ENCODE results near the gene ZNF532. TPM values are rescaled to one million over a fixed set of nuclear protein-coding genes. Genes with fewer than 3 reads are reported as not detected.
A peak's percentile ranks its signal among the peaks of the same experiment; 100 is the strongest.

The ZNF532 gene
- total RNA-seq, 4 donors from 2014 or later, result 54.7 to 124 (median 91.2) TPM

DNA sequence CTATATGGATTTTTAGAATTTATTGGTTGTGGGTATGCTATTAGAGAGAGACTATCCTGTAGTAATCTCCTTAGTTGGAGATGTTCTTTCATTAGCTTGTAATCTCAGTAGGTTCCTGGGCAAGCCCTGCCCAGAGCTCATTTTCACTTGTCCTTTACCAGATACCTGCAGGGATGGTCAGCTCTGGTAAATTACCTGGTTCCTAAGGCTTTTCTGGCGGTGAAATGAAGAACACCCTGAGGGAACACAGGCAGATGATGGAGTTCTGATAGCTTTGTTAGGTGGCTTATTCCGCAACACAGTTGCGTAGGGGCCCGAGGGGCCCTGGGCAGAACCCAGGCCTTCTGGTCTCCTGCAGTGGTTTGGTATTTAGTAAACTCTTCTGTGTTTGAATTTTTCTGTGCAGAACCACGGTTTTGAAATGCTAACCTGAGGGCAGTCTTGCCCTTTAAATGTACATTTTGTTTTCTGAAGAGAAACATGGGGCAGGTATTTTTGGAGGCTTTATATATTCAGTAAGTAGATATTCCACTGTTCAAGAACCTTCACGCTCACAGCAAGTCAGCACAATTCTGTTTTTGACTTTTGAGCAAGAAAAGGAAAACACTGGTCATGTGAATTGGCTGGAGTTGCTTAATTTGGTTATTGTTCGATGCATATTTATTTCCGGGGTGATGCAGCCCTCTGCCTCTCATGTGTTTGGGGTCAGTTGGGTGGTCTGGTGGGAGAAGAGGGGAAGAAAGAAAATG is 22.4 kb downstream of the ZNF532 start:
- Histone ChIP-seq H3K4me3 (peak overlapping the region in 2 of 4 donors; percentile 14 to 19), H3K27ac (peak overlapping the region; percentile 66 to 75 (median 70)), H3K4me1 (peaks cover 30 to 39% of the 10 kb centered on the region in 2 donors), H3K27me3 (no peaks in the 10 kb centered on the region), H3K36me3 (peaks cover 0 to 9% of the 10 kb centered on the region in 2 donors), H3K9me3 (no peaks in the 10 kb centered on the region)
- TF ChIP-seq POLR2A (IDR thresholded peaks at IDR 0.05), result no peak
- TF ChIP-seq, protein P1, sequence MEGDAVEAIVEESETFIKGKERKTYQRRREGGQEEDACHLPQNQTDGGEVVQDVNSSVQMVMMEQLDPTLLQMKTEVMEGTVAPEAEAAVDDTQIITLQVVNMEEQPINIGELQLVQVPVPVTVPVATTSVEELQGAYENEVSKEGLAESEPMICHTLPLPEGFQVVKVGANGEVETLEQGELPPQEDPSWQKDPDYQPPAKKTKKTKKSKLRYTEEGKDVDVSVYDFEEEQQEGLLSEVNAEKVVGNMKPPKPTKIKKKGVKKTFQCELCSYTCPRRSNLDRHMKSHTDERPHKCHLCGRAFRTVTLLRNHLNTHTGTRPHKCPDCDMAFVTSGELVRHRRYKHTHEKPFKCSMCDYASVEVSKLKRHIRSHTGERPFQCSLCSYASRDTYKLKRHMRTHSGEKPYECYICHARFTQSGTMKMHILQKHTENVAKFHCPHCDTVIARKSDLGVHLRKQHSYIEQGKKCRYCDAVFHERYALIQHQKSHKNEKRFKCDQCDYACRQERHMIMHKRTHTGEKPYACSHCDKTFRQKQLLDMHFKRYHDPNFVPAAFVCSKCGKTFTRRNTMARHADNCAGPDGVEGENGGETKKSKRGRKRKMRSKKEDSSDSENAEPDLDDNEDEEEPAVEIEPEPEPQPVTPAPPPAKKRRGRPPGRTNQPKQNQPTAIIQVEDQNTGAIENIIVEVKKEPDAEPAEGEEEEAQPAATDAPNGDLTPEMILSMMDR (IDR thresholded peaks at IDR 0.05 in 4 of 5, conservative IDR thresholded peaks at IDR 0.05 in 1 of 5), result no peak
- peak in 1 of 2 donors; percentile 32 for ATAC-seq
- no peak for DNase-seq
- in situ Hi-C loops (cut with MboI; ENCODE audit: low sequenced_read_pairs in 4 of 4), result no loop called here
- intact Hi-C loops (cut with DNase I; ENCODE audit: low total_unique reads), result no loop called here

DNA sequence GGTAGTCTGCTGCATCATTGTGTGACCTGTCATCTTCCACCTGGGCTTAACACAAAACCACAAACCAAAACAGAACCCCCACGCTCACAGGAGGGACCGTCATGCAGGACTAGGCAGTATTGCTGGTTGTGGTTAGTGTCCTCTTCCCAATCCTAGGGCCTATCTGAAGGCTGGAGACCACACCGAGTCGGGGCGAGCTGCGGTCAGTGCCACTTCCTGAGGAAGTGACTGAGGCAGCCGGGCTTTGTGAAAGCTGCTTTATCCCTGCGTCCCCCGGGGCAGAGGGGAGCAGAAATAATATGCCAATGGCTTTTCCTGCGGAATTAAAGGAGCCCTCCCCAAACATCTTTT is 22.9 kb downstream of the ZNF532 start:
- Histone ChIP-seq H3K9me3 (no peaks in the 10 kb centered on the region), H3K36me3 (peaks cover 0 to 9% of the 10 kb centered on the region in 2 donors), H3K27me3 (no peaks in the 10 kb centered on the region), H3K4me3 (peak overlapping the region in 2 of 4 donors; percentile 14 to 19), H3K27ac (peak overlapping the region; percentile 66 to 75 (median 70)), H3K4me1 (peaks cover 34 to 42% of the 10 kb centered on the region in 2 donors)
- in situ Hi-C loops (cut with MboI; ENCODE audit: low sequenced_read_pairs in 4 of 4) (no loop called here), intact Hi-C loops (cut with DNase I; ENCODE audit: low total_unique reads) (no loop called here)
- no peak for TF ChIP-seq POLR2A (IDR thresholded peaks at IDR 0.05)
- TF ChIP-seq, protein P1 (IDR thresholded peaks at IDR 0.05 in 4 of 5, conservative IDR thresholded peaks at IDR 0.05 in 1 of 5), result no peak
- peak; percentile 43 to 52 for DNase-seq
- peak; percentile 67 to 69 for ATAC-seq

DNA sequence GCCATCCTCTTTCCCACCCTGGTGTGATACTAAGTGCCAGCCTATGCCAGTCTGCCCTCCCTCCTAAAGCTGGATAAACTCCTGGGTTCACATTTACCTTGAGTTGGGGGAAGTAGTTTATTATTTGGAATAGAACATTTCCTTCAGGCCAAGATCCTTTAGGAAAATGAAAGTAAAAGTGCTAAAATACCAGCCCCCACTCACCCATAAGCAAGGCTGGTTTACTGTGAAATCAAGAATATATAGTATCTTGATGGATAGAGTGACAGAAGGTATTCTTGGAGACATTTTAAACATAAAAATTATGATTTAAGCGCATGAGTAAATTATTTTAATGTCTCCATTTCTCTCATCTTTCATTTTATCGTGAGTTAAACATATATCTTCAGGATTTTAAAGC is 27.1 kb downstream of the ZNF532 start:
- Histone ChIP-seq H3K27ac (peak overlapping the region; percentile 16 to 59 (median 52)), H3K4me3 (peak overlapping the region; percentile 6 to 25 (median 8)), H3K27me3 (no peaks in the 10 kb centered on the region), H3K9me3 (no peaks in the 10 kb centered on the region), H3K36me3 (peaks cover 0 to 3% of the 10 kb centered on the region in 2 donors), H3K4me1 (peaks cover 46 to 52% of the 10 kb centered on the region in 2 donors)
- TF ChIP-seq, protein P1 (IDR thresholded peaks at IDR 0.05 in 4 of 5, conservative IDR thresholded peaks at IDR 0.05 in 1 of 5), result no peak
- TF ChIP-seq POLR2A (IDR thresholded peaks at IDR 0.05), result no peak
- no peak for ATAC-seq
- no peak for DNase-seq
- intact Hi-C loops (cut with DNase I; ENCODE audit: low total_unique reads), result no loop called here
- in situ Hi-C loops (cut with MboI; ENCODE audit: low sequenced_read_pairs in 4 of 4), result no loop called here

DNA sequence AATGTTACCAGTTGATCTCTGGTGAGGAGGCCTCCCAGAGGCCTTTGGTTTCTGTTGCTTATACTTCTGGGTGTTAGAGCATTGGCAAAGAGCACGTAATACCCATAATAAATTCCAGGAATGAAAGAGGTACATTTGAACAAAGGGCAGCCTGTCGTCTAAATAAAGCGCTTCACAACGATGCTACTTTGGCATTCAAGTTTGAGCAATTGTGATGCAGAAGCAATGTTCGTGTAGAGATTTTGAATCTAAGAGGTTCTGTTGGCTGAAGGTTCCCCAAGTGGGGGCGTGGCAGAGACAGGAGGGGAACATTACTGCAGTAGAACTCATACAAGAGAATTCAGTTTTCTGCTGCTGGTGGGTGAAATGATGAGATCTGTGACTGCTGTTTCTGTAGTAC is 27.8 kb downstream of the ZNF532 start:
- no peak for TF ChIP-seq POLR2A (IDR thresholded peaks at IDR 0.05)
- TF ChIP-seq, protein P1 (IDR thresholded peaks at IDR 0.05 in 4 of 5, conservative IDR thresholded peaks at IDR 0.05 in 1 of 5), result no peak
- ATAC-seq (no peak), DNase-seq (no peak)
- Histone ChIP-seq H3K36me3 (peaks cover 0 to 3% of the 10 kb centered on the region in 2 donors), H3K9me3 (no peaks in the 10 kb centered on the region), H3K4me3 (no peak overlapping the region), H3K4me1 (peaks cover 40 to 47% of the 10 kb centered on the region in 2 donors), H3K27ac (peak overlapping the region in 3 of 4 donors; percentile 16 to 59 (median 54)), H3K27me3 (no peaks in the 10 kb centered on the region)
- intact Hi-C loops (cut with DNase I; ENCODE audit: low total_unique reads) (no loop called here), in situ Hi-C loops (cut with MboI; ENCODE audit: low sequenced_read_pairs in 4 of 4) (no loop called here)

Data from gastrocnemius medialis (tissue), 4 donors.